Esophagus (tissue), 2 donors: ENCODE data around the gene ATRIP. TPM values are rescaled to one million over a fixed set of nuclear protein-coding genes. Genes with fewer than 3 reads are reported as not detected.

Experiments used
- H3K27ac ChIP-seq, 2 donors: one replicate each; pipeline ENCODE4 v1.5.1; 2013; ENCODE audit warnings: low read depth in 2 of 2, mild to moderate bottlenecking in 2 of 2, inconsistent platforms in 1 of 2, low read length in 1 of 2, moderate library complexity in 1 of 2
- H3K27me3 ChIP-seq, 2 donors: one replicate each; pipeline ENCODE4 v1.6.1; 2013; ENCODE audit warnings: low read length in 2 of 2, control low read depth in 1 of 2, mild to moderate bottlenecking in 1 of 2; ENCODE audit not compliant: insufficient read depth in 2 of 2, control insufficient read depth in 1 of 2
- H3K36me3 ChIP-seq, 2 donors: one replicate each; pipeline ENCODE4 v1.6.1; 2013; ENCODE audit warnings: low read length in 1 of 2; ENCODE audit not compliant: control insufficient read depth in 2 of 2, insufficient read depth in 2 of 2
- H3K4me1 ChIP-seq, 2 donors: one replicate each; pipeline ENCODE4 v1.6.1; 2013; ENCODE audit warnings: low read length in 1 of 2; ENCODE audit not compliant: control insufficient read depth in 2 of 2, insufficient read depth in 2 of 2
- H3K4me3 ChIP-seq, 2 donors: one replicate each; pipeline ENCODE4 v1.5.1; 2013; ENCODE audit warnings: low read length in 2 of 2, mild to moderate bottlenecking in 2 of 2, low read depth in 1 of 2, moderate library complexity in 1 of 2
- H3K9me3 ChIP-seq, 2 donors: one replicate each; pipeline ENCODE4 v1.6.1; 2013; ENCODE audit warnings: mild to moderate bottlenecking in 2 of 2, low read depth in 1 of 2, low read length in 1 of 2, moderate library complexity in 1 of 2; ENCODE audit not compliant: control insufficient read depth in 2 of 2, insufficient read depth in 1 of 2
- WGBS, 2 donors: extraction: QIAGEN DNeasy Blood & Tissue Kit; methylation state at CpG; one replicate each; pipeline ENCODE4 v1.1.7; 2013; 5-methylcytosine and 5-hydroxymethylcytosine counted together
- polyA plus RNA-seq, 2 donors: library from polyadenylated mRNA; stranded (reverse); fragments of 200-250 nt; gene quantifications; one replicate each; pipeline ENCODE4 v1.2.3, GENCODE V29; 2013
- donor health status: healthy with polysubstance abuse.
- donor health status: Bipolar disorder and iron deficiency.

The ATRIP gene
- polyA plus RNA-seq, 2 donors: 4.9 to 5.7 TPM

GRCh38 chr3:48429317-48429959, 17.1 kb upstream of the ATRIP start:
- peaks cover 0 to 3% of the 10 kb centered on the region in 2 donors for H3K36me3 ChIP-seq
- peaks cover 13 to 63% of the 10 kb centered on the region in 2 donors for H3K4me1 ChIP-seq
- peak overlapping the region; percentile 68 to 74 for H3K4me3 ChIP-seq
- H3K27me3 ChIP-seq: no peaks in the 10 kb centered on the region
- H3K27ac ChIP-seq: peak overlapping the region; percentile 93 to 96
- no peaks in the 10 kb centered on the region for H3K9me3 ChIP-seq
- WGBS, 2 donors: 0 to 1% methylated on average over 46 to 86 of the region's 86 CpGs

GRCh38 chr3:48429960-48430707, 16.4 kb upstream of the ATRIP start, which contains the start of gene PLXNB1:
Gene PLXNB1, minus strand, starts transcription at chr3:48430086. Its CDS starts 5,475 bp downstream, at chr3:48424611.
- Histone ChIP-seq H3K36me3 (no peaks in the 10 kb centered on the region), H3K4me3 (peak within 1 kb of the TSS; percentile 68 to 74), H3K4me1 (peaks cover 12 to 63% of the 10 kb centered on the region in 2 donors), H3K9me3 (no peaks in the 10 kb centered on the region), H3K27me3 (no peaks in the 10 kb centered on the region), H3K27ac (peak within 1 kb of the TSS; percentile 93 to 96)
- 17 to 20% methylated on average over 15 of the region's 15 CpGs for WGBS, 2 donors

- H3K4me3 ChIP-seq: no peak overlapping the region
Observed at GRCh38 chr3:48430708-48431101, 15.8 kb upstream of the ATRIP start.

DNA sequence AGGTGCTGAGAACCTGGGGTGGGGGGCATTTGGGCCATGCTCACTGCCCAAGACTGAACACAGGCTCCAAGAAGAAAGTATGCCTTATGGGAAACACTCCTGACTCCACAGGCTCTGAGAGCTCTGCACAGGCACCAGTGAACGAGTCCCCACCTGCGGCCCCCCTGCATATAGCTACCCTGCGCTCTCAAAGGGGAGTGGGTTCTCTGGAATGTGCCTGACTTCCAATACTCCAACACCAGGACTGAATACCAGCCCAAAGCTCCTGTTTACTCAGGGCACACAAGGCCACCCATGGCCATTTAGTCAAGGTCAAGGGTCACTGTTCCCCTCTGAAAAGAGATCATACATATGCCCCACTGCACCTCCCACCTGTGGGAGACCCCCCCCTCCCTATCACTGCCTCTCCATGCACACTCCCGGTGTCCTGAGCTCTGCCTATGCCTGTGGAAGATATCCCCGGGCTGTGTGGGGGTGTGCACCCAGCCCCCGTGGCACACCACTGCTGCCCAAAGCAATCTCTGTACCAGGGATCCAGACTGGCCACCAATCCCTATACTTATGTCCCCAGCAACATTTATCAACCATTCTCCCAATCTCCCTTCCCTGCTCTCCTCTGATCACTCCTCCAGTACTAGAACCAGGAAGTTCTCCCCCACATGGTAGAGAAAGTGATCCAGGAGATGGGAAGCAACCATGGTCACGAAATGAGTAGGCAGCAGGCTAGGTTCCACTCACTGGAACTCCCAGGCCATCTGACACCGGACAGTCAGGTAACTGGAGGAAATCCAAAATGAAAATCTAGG, 15.1 kb upstream of the ATRIP start:
- Histone ChIP-seq H3K4me1 (peaks cover 7 to 55% of the 10 kb centered on the region in 2 donors), H3K9me3 (no peaks in the 10 kb centered on the region), H3K27me3 (no peaks in the 10 kb centered on the region), H3K36me3 (peaks cover 0 to 2% of the 10 kb centered on the region in 2 donors), H3K27ac (peak overlapping the region; percentile 93 to 96), H3K4me3 (no peak overlapping the region)
- WGBS, 2 donors: 69 to 70% methylated on average over 8 of the region's 8 CpGs

More at GRCh38 chr3:48430708-48431101, 15.8 kb upstream of the ATRIP start:
- no peaks in the 10 kb centered on the region for H3K9me3 ChIP-seq
- peak overlapping the region; percentile 93 to 96 for H3K27ac ChIP-seq
- H3K4me1 ChIP-seq: peaks cover 7 to 61% of the 10 kb centered on the region in 2 donors
- whole genome bisulfite sequencing, 2 donors: 47 to 50% methylated on average over 1 of the region's 1 CpG
- H3K36me3 ChIP-seq: no peaks in the 10 kb centered on the region
- H3K27me3 ChIP-seq: no peaks in the 10 kb centered on the region

- Histone ChIP-seq H3K36me3 (peaks cover 0 to 3% of the 10 kb centered on the region in 2 donors), H3K27me3 (no peaks in the 10 kb centered on the region), H3K4me1 (peaks cover 7 to 46% of the 10 kb centered on the region in 2 donors), H3K4me3 (no peak overlapping the region), H3K9me3 (no peaks in the 10 kb centered on the region), H3K27ac (peak overlapping the region; percentile 96 to 97)
- WGBS, 2 donors: 58 to 66% methylated on average over 16 of the region's 16 CpGs
Observed at GRCh38 chr3:48432411-48433371, 13.8 kb upstream of the ATRIP start.

DNA sequence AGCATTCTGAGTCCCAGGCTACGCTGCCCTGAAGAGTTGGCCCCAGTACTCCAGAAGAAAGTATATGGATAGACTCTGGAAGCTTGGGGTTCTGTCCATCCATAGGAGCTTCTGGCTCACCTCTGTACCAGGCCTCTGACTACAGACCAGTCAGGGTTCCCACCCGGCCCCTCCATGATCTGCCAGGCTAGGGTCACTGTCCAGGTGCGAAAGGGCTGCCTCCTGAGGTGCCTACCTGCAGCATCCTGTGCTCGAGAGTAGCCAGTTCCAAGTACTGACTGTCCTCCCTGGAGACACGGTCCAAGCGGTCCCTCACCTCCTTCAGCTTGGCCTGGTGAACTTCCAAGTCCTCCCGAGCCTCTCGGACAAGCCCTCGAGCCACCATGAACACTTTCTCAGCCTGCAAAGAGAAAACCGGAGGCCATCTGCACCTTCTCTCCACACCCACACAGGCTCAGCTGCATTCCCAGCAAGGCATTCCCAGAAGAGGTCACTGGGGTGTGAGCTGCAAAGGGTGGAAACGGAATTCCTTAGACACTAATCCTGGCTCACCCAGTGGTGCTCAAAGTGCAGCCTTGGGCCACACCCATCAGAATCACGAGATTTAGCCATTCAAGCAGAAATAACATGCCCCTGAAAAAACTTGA, 12.9 kb upstream of the ATRIP start:
- peaks cover 7 to 46% of the 10 kb centered on the region in 2 donors for H3K4me1 ChIP-seq
- H3K4me3 ChIP-seq: peak overlapping the region; percentile 19 to 26
- H3K9me3 ChIP-seq: no peaks in the 10 kb centered on the region
- peak overlapping the region; percentile 96 to 97 for H3K27ac ChIP-seq
- no peaks in the 10 kb centered on the region for H3K27me3 ChIP-seq
- 51 to 54% methylated on average over 12 of the region's 12 CpGs for WGBS, 2 donors
- peaks cover 0 to 3% of the 10 kb centered on the region in 2 donors for H3K36me3 ChIP-seq

GRCh38 chr3:48434591-48435222, 11.8 kb upstream of the ATRIP start:
- Histone ChIP-seq H3K27ac (peak overlapping the region; percentile 96 to 97), H3K4me1 (peaks cover 7 to 46% of the 10 kb centered on the region in 2 donors), H3K4me3 (no peak overlapping the region), H3K27me3 (no peaks in the 10 kb centered on the region), H3K9me3 (no peaks in the 10 kb centered on the region), H3K36me3 (peaks cover 0 to 3% of the 10 kb centered on the region in 2 donors)
- WGBS, 2 donors: 58 to 60% methylated on average over 15 of the region's 15 CpGs

DNA sequence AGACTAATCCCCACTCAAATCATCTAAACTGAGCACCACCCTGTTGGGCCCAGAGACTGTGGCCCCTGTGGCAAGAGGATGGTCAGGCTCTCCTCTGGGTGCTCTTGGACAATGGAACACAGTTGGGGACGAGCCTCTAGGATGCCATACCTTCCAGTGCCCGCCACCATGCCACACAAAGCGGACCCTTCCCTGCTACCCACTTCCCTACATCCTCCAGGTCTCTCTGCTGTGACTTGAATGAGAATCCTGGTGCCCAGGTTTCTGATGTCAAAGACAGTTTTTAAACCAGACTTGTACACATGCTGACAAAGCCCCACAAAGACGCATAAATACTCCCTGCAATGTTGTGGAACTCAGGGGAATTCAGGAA, 11.3 kb upstream of the ATRIP start:
- peaks cover 0 to 3% of the 10 kb centered on the region in 2 donors for H3K36me3 ChIP-seq
- H3K27me3 ChIP-seq: no peaks in the 10 kb centered on the region
- 84 to 92% methylated on average over 4 of the region's 4 CpGs for WGBS, 2 donors
- H3K4me3 ChIP-seq: no peak overlapping the region
- H3K4me1 ChIP-seq: peaks cover 5 to 46% of the 10 kb centered on the region in 2 donors
- H3K9me3 ChIP-seq: no peaks in the 10 kb centered on the region
- peak overlapping the region; percentile 96 to 97 for H3K27ac ChIP-seq
